PC-9 (cell line): ENCODE results near the gene MYO1C. TPM values are rescaled to one million over a fixed set of nuclear protein-coding genes. Genes with fewer than 3 reads are reported as not detected.

Experiments used
- BruUV-seq: library from RNA; stranded (reverse); fragments of 400-500 nt; replicated peaks from 2 replicates; lab custom pipeline; 2021; lab: Mats Ljungman, UMichigan
- CTCF ChIA-PET: fragments of 300-600 bp; sonication (Branson Sonifier 250); formaldehyde crosslinking; loops from one replicate; lab custom pipeline; 2022; ENCODE audit warnings: antibody characterized with exemption; lab: Charles Lee
- POLR2A ChIA-PET: fragments of 300-600 bp; sonication (Branson Sonifier 250); formaldehyde crosslinking; loops from one replicate; lab custom pipeline; 2022; ENCODE audit warnings: antibody characterized with exemption; ENCODE audit not compliant: unreplicated experiment; lab: Charles Lee
- DNase-seq, 2 experiments: peaks; one replicate each; pipeline versions ENCODE4 v3.0.0 to v3.0.0-alpha.2; 2015 to 2022; ENCODE audit warnings: mixed read lengths in 1 of 2
- H2AFZ ChIP-seq: fragments of 200-600 bp; sonication (generic); 2 replicates; pipeline ENCODE4 v1.8.1; 2017; ENCODE audit warnings: antibody characterized with exemption
- H3F3A ChIP-seq: fragments of 200-600 bp; sonication (generic); 2 replicates; pipeline ENCODE4 v1.8.1; 2017; ENCODE audit warnings: antibody characterized with exemption, mild to moderate bottlenecking, low read depth; ENCODE audit not compliant: insufficient read depth
- H3K27ac ChIP-seq: fragments of 200-600 bp; sonication (generic); 2 replicates; pipeline ENCODE4 v1.6.1; 2016; ENCODE audit warnings: mixed run types
- H3K27me3 ChIP-seq: fragments of 200-600 bp; sonication (generic); 2 replicates; pipeline ENCODE4 v1.6.1; 2016; ENCODE audit warnings: low read depth, mixed run types; ENCODE audit not compliant: insufficient read depth
- H3K36me3 ChIP-seq: fragments of 200-600 bp; sonication (generic); 2 replicates; pipeline ENCODE4 v1.6.1; 2016; ENCODE audit warnings: low read depth, mixed run types
- H3K4me1 ChIP-seq: fragments of 200-600 bp; sonication (generic); replicated peaks from 2 replicates; pipeline ENCODE4 v1.6.1; 2016; ENCODE audit warnings: mixed run types; ENCODE audit not compliant: insufficient read depth
- H3K4me2 ChIP-seq: fragments of 200-600 bp; sonication (generic); 2 replicates; pipeline ENCODE4 v1.6.1; 2017; ENCODE audit warnings: mixed run types
- H3K4me3 ChIP-seq: fragments of 200-600 bp; sonication (generic); 2 replicates; pipeline ENCODE4 v1.6.1; 2016; ENCODE audit warnings: mixed run types
- H3K79me2 ChIP-seq: fragments of 200-600 bp; sonication (generic); 2 replicates; pipeline ENCODE4 v1.6.1; 2017; ENCODE audit warnings: low read depth, mixed run types
- H3K9me2 ChIP-seq: fragments of 200-600 bp; sonication (generic); 2 replicates; pipeline ENCODE4 v1.8.1; 2017; ENCODE audit warnings: mild to moderate bottlenecking; ENCODE audit not compliant: insufficient read depth
- H3K9me3 ChIP-seq: fragments of 200-600 bp; sonication (generic); 2 replicates; pipeline ENCODE4 v1.8.1; 2016; ENCODE audit warnings: low read depth; ENCODE audit not compliant: insufficient read depth
- H4K20me1 ChIP-seq: fragments of 200-600 bp; sonication (generic); 2 replicates; pipeline ENCODE4 v1.8.1; 2017; ENCODE audit not compliant: insufficient read depth
- EZH2 ChIP-seq: fragments of 200-600 bp; sonication (generic); IDR thresholded peaks from 2 replicates; pipeline ENCODE4 v1.8.0; 2017; ENCODE audit warnings: antibody characterized with exemption, low read depth
- intact Hi-C: fragments of 100-400 bp; cut with micrococcal nuclease; formaldehyde crosslinking; loops from one replicate; pipeline ENCODE4 v1.10.0; 2022; ENCODE audit not compliant: unreplicated experiment
- total RNA-seq: library from RNA; stranded (reverse); gene quantifications from 2 replicates; pipeline ENCODE4 v1.2.3, GENCODE V29; 2021
- TF ChIP-seq, protein P1 (sequence below): fragments of 200-600 bp; sonication (generic); conservative IDR thresholded peaks from 2 replicates; pipeline ENCODE4 v1.6.1; 2017; ENCODE audit warnings: mixed run types, antibody characterized with exemption, mild to moderate bottlenecking, moderate library complexity

Gene MYO1C
- total RNA-seq, 1 experiment from 2014 or later = 237 TPM

DNA sequence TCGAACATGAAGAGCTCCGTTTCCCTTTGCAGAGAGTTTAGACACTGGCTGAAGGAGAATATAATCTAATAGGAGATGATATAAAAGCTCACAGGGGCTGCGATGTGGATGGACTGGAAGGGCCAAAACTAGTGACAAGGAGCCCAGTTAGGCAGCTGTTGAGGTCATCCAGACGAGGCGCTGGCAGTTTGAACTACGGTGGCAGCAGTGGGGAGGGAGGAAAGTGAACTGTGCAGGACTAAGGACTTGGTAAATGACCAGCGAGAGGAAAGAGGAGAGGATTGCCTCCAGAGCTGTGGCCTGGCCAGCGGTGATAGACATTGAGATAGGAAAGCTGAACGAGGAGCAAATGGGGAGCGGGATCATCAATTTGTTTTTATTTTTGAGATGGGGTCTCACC lies 77.9 kb downstream of the MYO1C start:
- no peak overlapping the region for H3K4me2 ChIP-seq
- H3F3A ChIP-seq = peaks cover 48% of the 10 kb centered on the region
- no peaks in the 10 kb centered on the region for H3K9me2 ChIP-seq
- no peak overlapping the region for H2AFZ ChIP-seq
- CTCF ChIA-PET = no interaction called here
- no peaks in the 10 kb centered on the region for H3K9me3 ChIP-seq
- H3K27me3 ChIP-seq = no peaks in the 10 kb centered on the region
- DNase-seq = no peak
- no peak overlapping the region for H3K4me3 ChIP-seq
- TF ChIP-seq EZH2 = no peak
- TF ChIP-seq, protein P1, sequence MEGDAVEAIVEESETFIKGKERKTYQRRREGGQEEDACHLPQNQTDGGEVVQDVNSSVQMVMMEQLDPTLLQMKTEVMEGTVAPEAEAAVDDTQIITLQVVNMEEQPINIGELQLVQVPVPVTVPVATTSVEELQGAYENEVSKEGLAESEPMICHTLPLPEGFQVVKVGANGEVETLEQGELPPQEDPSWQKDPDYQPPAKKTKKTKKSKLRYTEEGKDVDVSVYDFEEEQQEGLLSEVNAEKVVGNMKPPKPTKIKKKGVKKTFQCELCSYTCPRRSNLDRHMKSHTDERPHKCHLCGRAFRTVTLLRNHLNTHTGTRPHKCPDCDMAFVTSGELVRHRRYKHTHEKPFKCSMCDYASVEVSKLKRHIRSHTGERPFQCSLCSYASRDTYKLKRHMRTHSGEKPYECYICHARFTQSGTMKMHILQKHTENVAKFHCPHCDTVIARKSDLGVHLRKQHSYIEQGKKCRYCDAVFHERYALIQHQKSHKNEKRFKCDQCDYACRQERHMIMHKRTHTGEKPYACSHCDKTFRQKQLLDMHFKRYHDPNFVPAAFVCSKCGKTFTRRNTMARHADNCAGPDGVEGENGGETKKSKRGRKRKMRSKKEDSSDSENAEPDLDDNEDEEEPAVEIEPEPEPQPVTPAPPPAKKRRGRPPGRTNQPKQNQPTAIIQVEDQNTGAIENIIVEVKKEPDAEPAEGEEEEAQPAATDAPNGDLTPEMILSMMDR = no peak
- no peaks in the 10 kb centered on the region for H3K79me2 ChIP-seq
- no TSS peak for BruUV-seq
- no peaks in the 10 kb centered on the region for H3K36me3 ChIP-seq
- H3K27ac ChIP-seq = no peak overlapping the region
- peaks cover 8% of the 10 kb centered on the region; the same call in 1 of the 2 replicates for H4K20me1 ChIP-seq
- POLR2A ChIA-PET = no interaction called here
- H3K4me1 ChIP-seq = peaks cover 14% of the 10 kb centered on the region
- intact Hi-C loops = no loop called here

Other genes starting within 250 kb of the MYO1C start
- not detected in 2 replicates for gene BHLHA9, start 222.2 kb downstream of the MYO1C start, total RNA-seq
- gene TRARG1, start 213.0 kb downstream of the MYO1C start, total RNA-seq = not detected in 2 replicates
- gene YWHAE, start 92.5 kb downstream of the MYO1C start, total RNA-seq = 841 and 1,140 TPM in 2 replicates
- gene CRK, start 36.5 kb downstream of the MYO1C start, total RNA-seq = 57.1 and 57.9 TPM in 2 replicates
- gene INPP5K, start 23.9 kb upstream of the MYO1C start, total RNA-seq = 41.9 and 42.9 TPM in 2 replicates
- gene PITPNA, start 70.1 kb upstream of the MYO1C start, total RNA-seq = 80.3 and 87.4 TPM in 2 replicates
- gene SLC43A2, start 136.1 kb upstream of the MYO1C start, total RNA-seq = 6.8 and 9.3 TPM in 2 replicates
- gene SCARF1, start 153.0 kb upstream of the MYO1C start, total RNA-seq = 2.2 and 2.7 TPM in 2 replicates
- gene RILP, start 157.2 kb upstream of the MYO1C start, total RNA-seq = 9.6 and 11.5 TPM in 2 replicates
- gene PRPF8, start 192.2 kb upstream of the MYO1C start, total RNA-seq = 437 and 496 TPM in 2 replicates
- 6.1 and 6.7 TPM in 2 replicates for gene TLCD2, start 217.7 kb upstream of the MYO1C start, total RNA-seq
- gene WDR81, start 232.0 kb upstream of the MYO1C start, total RNA-seq = 20.2 and 20.5 TPM in 2 replicates